GM12872 (cell line): Measurements from ENCODE around the gene C1QTNF12.

Source experiments
- TF ChIP-seq, protein P1 (sequence below): IDR thresholded peaks from 3 replicates; pipeline ENCODE4 v1.5.1; 2011; ENCODE audit warnings: low read depth, mild to moderate bottlenecking, low read length, moderate library complexity; ENCODE audit not compliant: insufficient read depth

The C1QTNF12 gene

DNA sequence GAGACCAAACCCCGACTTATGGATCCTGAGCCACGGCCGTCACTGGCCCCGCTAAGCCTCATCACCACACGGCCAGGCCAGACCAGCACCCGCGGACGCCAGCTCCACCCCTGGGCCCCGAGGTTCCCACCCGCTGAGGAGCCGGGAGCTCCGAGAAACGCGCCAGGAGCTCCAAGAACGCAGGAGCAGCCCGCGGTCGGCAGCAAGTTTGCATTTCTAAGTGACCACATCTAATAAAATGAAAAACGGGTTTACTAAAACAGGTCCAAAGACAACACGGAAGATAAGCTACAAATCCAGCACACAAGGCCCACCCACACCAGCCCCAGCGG is 8.1 kb upstream of the C1QTNF12 start:
- TF ChIP-seq, protein P1, sequence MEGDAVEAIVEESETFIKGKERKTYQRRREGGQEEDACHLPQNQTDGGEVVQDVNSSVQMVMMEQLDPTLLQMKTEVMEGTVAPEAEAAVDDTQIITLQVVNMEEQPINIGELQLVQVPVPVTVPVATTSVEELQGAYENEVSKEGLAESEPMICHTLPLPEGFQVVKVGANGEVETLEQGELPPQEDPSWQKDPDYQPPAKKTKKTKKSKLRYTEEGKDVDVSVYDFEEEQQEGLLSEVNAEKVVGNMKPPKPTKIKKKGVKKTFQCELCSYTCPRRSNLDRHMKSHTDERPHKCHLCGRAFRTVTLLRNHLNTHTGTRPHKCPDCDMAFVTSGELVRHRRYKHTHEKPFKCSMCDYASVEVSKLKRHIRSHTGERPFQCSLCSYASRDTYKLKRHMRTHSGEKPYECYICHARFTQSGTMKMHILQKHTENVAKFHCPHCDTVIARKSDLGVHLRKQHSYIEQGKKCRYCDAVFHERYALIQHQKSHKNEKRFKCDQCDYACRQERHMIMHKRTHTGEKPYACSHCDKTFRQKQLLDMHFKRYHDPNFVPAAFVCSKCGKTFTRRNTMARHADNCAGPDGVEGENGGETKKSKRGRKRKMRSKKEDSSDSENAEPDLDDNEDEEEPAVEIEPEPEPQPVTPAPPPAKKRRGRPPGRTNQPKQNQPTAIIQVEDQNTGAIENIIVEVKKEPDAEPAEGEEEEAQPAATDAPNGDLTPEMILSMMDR, result no peak

DNA sequence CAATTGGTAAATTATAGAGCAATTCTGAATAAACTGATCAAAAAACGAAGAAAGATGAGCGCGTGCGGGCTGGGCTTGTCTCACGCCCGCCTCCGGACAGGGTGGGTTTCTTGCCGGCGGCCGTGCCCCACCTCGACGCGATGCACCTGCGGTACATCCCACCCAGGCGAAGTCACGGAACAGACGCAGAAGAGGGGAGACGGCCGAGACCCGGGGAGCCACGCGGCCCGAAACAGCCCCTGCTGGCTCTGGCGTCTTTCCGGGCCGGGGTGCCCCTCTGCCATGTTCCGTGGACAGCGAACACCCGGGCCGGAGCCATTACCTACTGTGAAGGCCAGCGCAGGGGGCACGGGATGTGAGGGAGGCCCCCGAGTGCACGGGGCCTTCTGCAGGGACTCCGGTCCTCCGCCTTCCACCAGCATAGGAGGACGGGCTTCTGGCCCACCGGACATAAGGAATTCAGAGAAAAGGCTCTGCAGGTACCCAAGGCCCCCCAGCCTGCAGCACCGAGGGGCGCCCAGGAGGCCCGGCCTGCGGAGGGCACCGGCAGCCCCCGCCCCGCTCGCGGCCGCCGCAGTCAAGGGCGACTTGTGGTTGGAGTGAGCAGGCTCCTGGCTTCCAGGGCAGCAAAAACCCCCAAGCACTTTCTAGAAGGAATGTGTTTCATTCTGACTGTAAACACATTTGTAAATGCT is 7.6 kb upstream of the C1QTNF12 start:
- TF ChIP-seq, protein P1, result no peak

DNA sequence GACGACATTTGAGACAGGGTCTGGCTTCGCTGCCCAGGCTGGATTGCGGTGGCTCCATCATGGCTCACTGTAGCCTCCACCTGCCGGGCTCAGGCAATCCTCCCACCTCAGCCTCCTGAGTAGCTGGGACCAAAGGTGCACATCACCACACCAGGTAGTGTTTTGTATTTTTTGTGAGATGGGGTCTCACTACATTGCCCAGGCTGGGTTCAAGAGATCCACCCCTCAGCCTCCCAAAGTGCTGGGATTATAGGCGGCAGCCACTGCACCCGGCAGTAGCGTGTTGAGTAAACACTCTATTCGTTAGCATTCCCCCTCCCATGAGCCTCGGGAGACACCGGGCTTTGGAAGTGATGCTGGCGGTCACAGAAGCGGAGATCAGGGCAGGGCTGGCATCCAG is 6.8 kb upstream of the C1QTNF12 start:
- TF ChIP-seq, protein P1, result no peak

DNA sequence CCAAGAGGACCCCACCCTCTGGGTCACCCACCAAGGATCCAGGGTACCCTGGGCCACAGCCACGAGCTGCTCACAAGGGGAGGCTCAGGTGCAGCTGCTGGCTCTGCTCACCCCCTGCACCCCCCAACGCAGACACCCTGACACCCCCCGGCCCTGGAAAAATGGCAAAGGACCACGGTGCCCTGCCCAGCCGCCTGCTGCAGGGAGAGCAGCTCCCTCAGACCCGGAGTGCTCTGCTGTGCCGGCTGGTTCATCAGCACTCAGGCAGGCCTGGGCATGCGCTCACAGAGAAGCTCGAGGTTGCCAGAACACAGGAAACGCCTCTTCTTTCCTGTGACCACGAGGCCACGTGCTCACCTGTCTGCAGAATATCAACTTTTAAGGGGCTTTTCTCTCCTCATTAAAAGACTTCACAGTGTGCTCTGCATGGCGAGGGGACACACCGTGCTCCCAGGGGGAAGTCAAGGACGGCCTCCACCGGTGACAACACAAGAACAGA is 4.3 kb upstream of the C1QTNF12 start:
- TF ChIP-seq, protein P1, result no peak

DNA sequence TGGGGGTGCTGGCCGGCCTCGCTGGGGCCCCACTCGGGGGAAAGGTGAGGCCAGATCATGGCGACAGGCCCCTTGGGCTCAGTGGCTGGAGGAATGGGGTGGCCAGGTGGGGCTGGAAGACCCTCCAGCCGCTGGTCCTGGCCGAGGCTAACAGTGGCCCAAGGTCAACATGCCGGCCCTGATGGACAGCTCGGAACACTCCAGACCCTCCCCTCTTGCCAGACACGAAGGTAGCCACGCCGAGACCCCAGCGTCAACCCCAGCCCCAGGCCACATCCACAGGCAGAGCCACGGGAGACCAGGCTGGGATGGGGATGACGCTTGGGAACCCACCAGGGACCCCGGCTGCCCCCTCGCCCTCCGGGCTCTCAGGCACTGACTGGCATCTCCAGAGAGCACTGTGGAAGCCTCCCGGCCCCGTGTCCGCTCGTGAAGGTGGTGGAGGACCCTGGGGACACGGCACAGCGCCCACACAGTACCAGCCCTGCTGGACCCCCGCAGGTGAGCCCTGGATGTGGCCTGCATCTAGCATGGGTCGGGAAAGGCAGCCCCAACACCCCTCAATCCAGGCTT is 905 bp upstream of the C1QTNF12 start:
- TF ChIP-seq, protein P1, result no peak

DNA sequence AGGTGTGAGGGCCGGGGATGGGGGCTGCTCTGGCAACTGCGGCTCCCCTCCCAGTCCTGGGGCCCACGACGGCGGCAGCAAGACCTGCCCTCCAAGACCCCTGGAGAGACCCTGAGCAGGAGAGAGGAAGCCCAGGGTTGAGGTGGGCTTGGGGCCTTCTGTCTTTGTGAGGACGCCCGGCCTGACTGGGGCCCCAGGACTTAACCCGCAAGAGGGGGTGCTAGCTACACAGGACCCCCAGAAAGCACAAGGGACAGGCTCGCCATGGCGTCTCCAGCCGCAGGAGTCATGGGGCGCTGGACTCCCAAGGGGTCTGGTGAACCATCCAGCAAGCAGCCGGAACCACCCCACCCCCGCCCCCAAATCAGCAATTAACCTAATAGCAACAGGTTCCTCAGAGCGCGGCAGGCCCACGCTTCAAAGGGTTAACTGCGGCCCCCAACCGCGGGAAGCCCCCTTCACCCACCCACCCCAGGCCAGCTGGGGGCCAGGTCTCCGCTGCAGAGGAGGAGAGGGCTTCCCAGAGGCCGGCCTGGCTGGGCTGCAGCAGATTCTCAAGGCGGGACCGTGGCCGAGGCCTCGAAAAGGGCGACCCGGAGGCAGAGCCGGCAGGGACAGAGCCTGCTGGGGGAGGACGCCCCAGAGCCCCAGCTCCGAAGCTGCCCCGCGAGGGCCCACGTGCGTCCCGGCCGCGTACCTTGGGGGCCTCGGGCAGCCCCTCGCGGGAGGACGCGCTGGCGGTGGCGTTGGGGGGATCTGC is 525 bp downstream of the C1QTNF12 start:
- TF ChIP-seq, protein P1, result no peak

DNA sequence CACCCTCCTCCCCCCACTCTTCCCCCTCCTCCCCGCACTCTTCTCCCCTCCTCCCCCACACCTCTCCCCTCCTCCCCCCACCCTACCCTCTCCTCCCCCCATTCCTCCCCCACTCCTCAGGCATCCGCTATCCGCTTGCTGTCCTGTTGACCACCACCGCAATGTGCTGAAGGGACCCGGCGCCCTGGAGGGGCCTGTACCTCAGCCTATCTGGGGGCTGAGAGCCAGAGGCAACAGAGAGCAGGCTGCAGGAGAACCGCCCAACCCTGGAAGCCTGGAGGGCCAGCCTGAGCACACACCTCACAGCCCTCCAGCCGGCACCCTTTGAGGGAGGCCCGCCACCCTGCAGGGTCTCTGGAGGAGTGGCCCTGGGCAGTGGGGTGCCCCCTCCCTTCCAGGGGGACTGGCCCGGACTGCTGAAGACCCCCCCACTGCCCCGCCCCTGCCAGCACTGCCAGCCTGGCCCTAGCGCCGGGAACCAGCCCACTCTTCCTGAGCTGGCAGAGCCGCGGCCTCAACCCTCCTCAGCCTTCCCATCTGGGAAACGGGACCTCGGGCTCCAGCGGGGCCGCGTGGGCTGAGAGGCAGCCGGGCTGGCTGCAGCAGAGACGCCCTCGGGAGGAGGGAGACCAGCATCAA is 1.2 kb downstream of the C1QTNF12 start:
- TF ChIP-seq, protein P1, result no peak
